ENCODE results near the gene FGD5. TPM values are rescaled to one million over a fixed set of nuclear protein-coding genes. Genes with fewer than 3 reads are reported as not detected.

The FGD5 gene
- total RNA-seq, 2 donors from 2014 or later = 15.3 to 17.0 TPM

GRCh38 chr3:14889943-14890342, 71.2 kb downstream of the FGD5 start:
- Mint-ChIP-seq H3K36me3 (ENCODE audit: low read depth) (no peaks in the 10 kb centered on the region), H3K4me1 (no peaks in the 10 kb centered on the region), H3K27ac (no peak overlapping the region), H3K9me3 (no peaks in the 10 kb centered on the region), H3K27me3 (ENCODE audit: insufficient read depth) (no peaks in the 10 kb centered on the region), H3K4me3 (no peak overlapping the region)
- Histone ChIP-seq H3K4me3 (ENCODE audit: low read length) (no peak overlapping the region), H3K9me3 (ENCODE audit: control insufficient read depth, low read length) (no peaks in the 10 kb centered on the region), H3K4me1 (ENCODE audit: control insufficient read depth, insufficient read depth, low read length) (no peaks in the 10 kb centered on the region), H3K27ac (ENCODE audit: low read depth, low read length) (no peak overlapping the region), H3K9ac (ENCODE audit: extremely low read depth, low read length, poor library complexity, severe bottlenecking) (no peak overlapping the region), H3K36me3 (ENCODE audit: control insufficient read depth, insufficient read depth, low read length) (no peaks in the 10 kb centered on the region), H3K27me3 (ENCODE audit: control insufficient read depth, insufficient read depth, low read length, poor library complexity, severe bottlenecking) (no peaks in the 10 kb centered on the region)
- DNase-seq = no peak
- WGBS, 2 experiments (ENCODE audit: insufficient coverage in 1 of 2, insufficient read length in 1 of 2) = 86 to 88% methylated on average over 8 of the region's 8 CpGs
- TF ChIP-seq CTCF (conservative IDR thresholded peaks at IDR 0.05) = no peak

GRCh38 chr3:14890476-14890875, 71.7 kb downstream of the FGD5 start:
- DNase-seq = no peak
- no peak for TF ChIP-seq CTCF (conservative IDR thresholded peaks at IDR 0.05)
- WGBS, 2 experiments (ENCODE audit: insufficient coverage in 1 of 2, insufficient read length in 1 of 2) = 91 to 92% methylated on average over 4 to 5 of the region's 5 CpGs
- H3K4me1 Mint-ChIP-seq = no peaks in the 10 kb centered on the region
- Histone ChIP-seq H3K36me3 (ENCODE audit: control insufficient read depth, insufficient read depth, low read length) (no peaks in the 10 kb centered on the region), H3K27me3 (ENCODE audit: control insufficient read depth, insufficient read depth, low read length, poor library complexity, severe bottlenecking) (no peaks in the 10 kb centered on the region), H3K4me1 (ENCODE audit: control insufficient read depth, insufficient read depth, low read length) (no peaks in the 10 kb centered on the region), H3K4me3 (ENCODE audit: low read length) (no peak overlapping the region), H3K9me3 (ENCODE audit: control insufficient read depth, low read length) (no peaks in the 10 kb centered on the region), H3K27ac (ENCODE audit: low read depth, low read length) (no peak overlapping the region), H3K9ac (ENCODE audit: extremely low read depth, low read length, poor library complexity, severe bottlenecking) (no peak overlapping the region)
- H3K9me3 Mint-ChIP-seq = no peaks in the 10 kb centered on the region
- H3K4me3 Mint-ChIP-seq = no peak overlapping the region
- no peaks in the 10 kb centered on the region for H3K27me3 Mint-ChIP-seq (ENCODE audit: insufficient read depth)
- H3K36me3 Mint-ChIP-seq (ENCODE audit: low read depth) = no peaks in the 10 kb centered on the region
- H3K27ac Mint-ChIP-seq = no peak overlapping the region

GRCh38 chr3:14891135-14892132, 72.7 kb downstream of the FGD5 start:
- H3K36me3 ChIP-seq (ENCODE audit: control insufficient read depth, insufficient read depth, low read length) = no peaks in the 10 kb centered on the region
- H3K4me3 ChIP-seq (ENCODE audit: low read length) = no peak overlapping the region
- Mint-ChIP-seq H3K9me3 (no peaks in the 10 kb centered on the region), H3K4me3 (no peak overlapping the region), H3K27me3 (ENCODE audit: insufficient read depth) (no peaks in the 10 kb centered on the region), H3K4me1 (no peaks in the 10 kb centered on the region), H3K36me3 (ENCODE audit: low read depth) (no peaks in the 10 kb centered on the region), H3K27ac (peak overlapping the region; percentile 19)
- no peaks in the 10 kb centered on the region for H3K4me1 ChIP-seq (ENCODE audit: control insufficient read depth, insufficient read depth, low read length)
- no peak for TF ChIP-seq CTCF (conservative IDR thresholded peaks at IDR 0.05)
- no peak overlapping the region for H3K27ac ChIP-seq (ENCODE audit: low read depth, low read length)
- no peaks in the 10 kb centered on the region for H3K9me3 ChIP-seq (ENCODE audit: control insufficient read depth, low read length)
- H3K9ac ChIP-seq (ENCODE audit: extremely low read depth, low read length, poor library complexity, severe bottlenecking) = no peak overlapping the region
- no peak for DNase-seq
- 86% methylated on average over 8 to 12 of the region's 12 CpGs for WGBS, 2 experiments (ENCODE audit: insufficient coverage in 1 of 2, insufficient read length in 1 of 2)
- H3K27me3 ChIP-seq (ENCODE audit: control insufficient read depth, insufficient read depth, low read length, poor library complexity, severe bottlenecking) = no peaks in the 10 kb centered on the region
